ENCODE measurements around the gene STRN4. TPM values are rescaled to one million over a fixed set of nuclear protein-coding genes. Genes with fewer than 3 reads are reported as not detected.

STRN4 gene
- total and polyA plus RNA-seq, 9 of the 15 experiments (the other 6 are each of a cell fraction or from before 2014, with no cell fraction given) = 0.62 to 83.7 (median 36.9) TPM

DNA sequence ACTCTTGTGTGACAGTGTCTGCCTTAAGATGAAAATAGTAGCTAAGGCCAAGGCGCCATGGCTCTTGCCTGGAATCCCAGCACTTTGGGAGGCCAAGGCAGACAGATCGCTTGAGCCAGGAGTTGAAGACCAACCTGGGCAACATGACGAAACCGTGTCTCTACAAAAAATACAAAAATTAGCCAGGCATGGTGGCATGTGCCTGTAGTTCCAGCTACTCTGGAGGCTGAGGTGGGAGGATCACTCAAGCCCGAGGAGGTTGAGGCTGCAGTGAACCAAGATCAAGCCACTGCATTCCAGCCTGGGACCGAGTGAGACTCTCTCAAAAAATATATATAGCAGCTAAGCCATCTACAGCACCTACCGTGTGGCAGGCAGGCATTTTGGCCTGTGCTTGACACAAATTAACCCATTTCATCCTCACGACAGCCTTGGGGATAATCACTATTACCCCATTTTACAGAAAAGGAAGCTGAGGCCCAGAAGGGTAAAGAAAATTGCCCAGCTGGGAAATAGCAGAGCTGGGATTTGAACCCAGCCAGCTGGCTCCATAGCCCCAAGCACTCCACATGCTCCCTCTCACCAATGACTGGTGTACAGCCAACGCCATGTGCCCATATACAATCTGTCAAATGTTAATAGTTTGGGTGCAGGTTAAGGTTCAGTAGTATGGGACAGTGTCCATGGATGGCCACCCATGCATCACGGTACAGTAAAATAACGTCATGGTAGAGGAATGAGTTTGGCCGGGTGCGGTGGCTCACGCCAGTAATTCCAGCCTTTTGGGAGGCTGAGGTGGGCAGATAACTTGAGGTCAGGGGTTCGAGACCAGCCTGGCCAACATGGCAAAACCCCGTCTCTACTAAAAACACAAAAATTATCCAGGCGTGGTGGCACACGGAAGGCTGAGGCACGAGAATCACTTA, 39.1 kb upstream of the STRN4 start (continued):
- TF ChIP-seq, protein P1, sequence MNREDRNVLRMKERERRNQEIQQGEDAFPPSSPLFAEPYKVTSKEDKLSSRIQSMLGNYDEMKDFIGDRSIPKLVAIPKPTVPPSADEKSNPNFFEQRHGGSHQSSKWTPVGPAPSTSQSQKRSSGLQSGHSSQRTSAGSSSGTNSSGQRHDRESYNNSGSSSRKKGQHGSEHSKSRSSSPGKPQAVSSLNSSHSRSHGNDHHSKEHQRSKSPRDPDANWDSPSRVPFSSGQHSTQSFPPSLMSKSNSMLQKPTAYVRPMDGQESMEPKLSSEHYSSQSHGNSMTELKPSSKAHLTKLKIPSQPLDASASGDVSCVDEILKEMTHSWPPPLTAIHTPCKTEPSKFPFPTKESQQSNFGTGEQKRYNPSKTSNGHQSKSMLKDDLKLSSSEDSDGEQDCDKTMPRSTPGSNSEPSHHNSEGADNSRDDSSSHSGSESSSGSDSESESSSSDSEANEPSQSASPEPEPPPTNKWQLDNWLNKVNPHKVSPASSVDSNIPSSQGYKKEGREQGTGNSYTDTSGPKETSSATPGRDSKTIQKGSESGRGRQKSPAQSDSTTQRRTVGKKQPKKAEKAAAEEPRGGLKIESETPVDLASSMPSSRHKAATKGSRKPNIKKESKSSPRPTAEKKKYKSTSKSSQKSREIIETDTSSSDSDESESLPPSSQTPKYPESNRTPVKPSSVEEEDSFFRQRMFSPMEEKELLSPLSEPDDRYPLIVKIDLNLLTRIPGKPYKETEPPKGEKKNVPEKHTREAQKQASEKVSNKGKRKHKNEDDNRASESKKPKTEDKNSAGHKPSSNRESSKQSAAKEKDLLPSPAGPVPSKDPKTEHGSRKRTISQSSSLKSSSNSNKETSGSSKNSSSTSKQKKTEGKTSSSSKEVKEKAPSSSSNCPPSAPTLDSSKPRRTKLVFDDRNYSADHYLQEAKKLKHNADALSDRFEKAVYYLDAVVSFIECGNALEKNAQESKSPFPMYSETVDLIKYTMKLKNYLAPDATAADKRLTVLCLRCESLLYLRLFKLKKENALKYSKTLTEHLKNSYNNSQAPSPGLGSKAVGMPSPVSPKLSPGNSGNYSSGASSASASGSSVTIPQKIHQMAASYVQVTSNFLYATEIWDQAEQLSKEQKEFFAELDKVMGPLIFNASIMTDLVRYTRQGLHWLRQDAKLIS (CRISPR knock-in tag; IDR thresholded peaks at IDR 0.05) = peak; percentile 17; the same call in 1 of the 2 replicates
- TF ChIP-seq RBM15 (IDR thresholded peaks at IDR 0.05; ENCODE audit: insufficient read depth, low read length) (no peak), KDM5B (IDR thresholded peaks at IDR 0.05; ENCODE audit: insufficient replicate concordance, low read depth, low read length) (no peak), TCF15 (CRISPR knock-in tag; IDR thresholded peaks at IDR 0.05) (0 out of 2 replicates have a peak, but pooled peaks have one; percentile 41), HMGN3 (IDR thresholded peaks at IDR 0.05; ENCODE audit: borderline replicate concordance, extremely low read depth, insufficient read length, low read depth, low read length) (no peak), FOS (IDR thresholded peaks at IDR 0.05; ENCODE audit: extremely low read depth, insufficient read length) (no peak), CAMTA2 (CRISPR knock-in tag; conservative IDR thresholded peaks at IDR 0.05) (no peak), IFI16 (CRISPR knock-in tag; IDR thresholded peaks at IDR 0.05) (no peak), FUS (optimal IDR thresholded peaks at IDR 0.05; ENCODE audit: low read depth, low read length) (no peak), ARID3B (CRISPR knock-in tag; IDR thresholded peaks at IDR 0.05; ENCODE audit: borderline replicate concordance) (no peak), HNRNPK (IDR thresholded peaks at IDR 0.05; ENCODE audit: low read depth, low read length, poor library complexity, severe bottlenecking) (no peak), FOXP1 (CRISPR knock-in tag; IDR thresholded peaks at IDR 0.05) (peak; percentile 2; the same call in 1 of the 2 replicates), ARHGAP35 (IDR thresholded peaks at IDR 0.05; ENCODE audit: partially characterized antibody) (peak; percentile 43), RNF219 (CRISPR knock-in tag; IDR thresholded peaks at IDR 0.05) (0 out of 2 replicates have a peak, but pooled peaks have one; percentile 11), TAL1 (IDR thresholded peaks at IDR 0.05) (no peak), ZNF79 (CRISPR knock-in tag; IDR thresholded peaks at IDR 0.05; ENCODE audit: low read depth) (no peak), MCM5 (IDR thresholded peaks at IDR 0.05; ENCODE audit: low read depth) (no peak), ETV6 (IDR thresholded peaks at IDR 0.05; ENCODE audit: borderline replicate concordance in 1 of 2, low read depth in 2 of 2, low read length in 1 of 2) (no peak), ETV6 (CRISPR knock-in tag; IDR thresholded peaks at IDR 0.05; ENCODE audit: borderline replicate concordance) (peak; percentile 70; the same call in 1 of the 2 replicates)
